ENCODE data around the gene PLLP.

DNA sequence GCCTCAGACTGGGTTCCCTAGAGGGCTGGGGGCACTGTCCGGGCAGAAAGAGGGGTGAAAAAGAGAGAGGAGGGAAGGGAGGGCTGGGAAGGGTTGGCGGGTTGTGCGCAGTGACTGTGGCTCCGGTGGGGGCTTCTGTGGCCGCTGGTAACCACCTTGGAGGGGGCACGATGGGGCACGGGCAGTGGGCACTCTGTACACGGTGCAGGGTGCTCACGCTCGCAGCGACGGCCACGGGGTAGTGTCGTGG lies 588 bp downstream of the PLLP start:
- TF ChIP-seq, protein P1, sequence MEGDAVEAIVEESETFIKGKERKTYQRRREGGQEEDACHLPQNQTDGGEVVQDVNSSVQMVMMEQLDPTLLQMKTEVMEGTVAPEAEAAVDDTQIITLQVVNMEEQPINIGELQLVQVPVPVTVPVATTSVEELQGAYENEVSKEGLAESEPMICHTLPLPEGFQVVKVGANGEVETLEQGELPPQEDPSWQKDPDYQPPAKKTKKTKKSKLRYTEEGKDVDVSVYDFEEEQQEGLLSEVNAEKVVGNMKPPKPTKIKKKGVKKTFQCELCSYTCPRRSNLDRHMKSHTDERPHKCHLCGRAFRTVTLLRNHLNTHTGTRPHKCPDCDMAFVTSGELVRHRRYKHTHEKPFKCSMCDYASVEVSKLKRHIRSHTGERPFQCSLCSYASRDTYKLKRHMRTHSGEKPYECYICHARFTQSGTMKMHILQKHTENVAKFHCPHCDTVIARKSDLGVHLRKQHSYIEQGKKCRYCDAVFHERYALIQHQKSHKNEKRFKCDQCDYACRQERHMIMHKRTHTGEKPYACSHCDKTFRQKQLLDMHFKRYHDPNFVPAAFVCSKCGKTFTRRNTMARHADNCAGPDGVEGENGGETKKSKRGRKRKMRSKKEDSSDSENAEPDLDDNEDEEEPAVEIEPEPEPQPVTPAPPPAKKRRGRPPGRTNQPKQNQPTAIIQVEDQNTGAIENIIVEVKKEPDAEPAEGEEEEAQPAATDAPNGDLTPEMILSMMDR (conservative IDR thresholded peaks at IDR 0.05) = no peak
- no peak for TF ChIP-seq ZFX (IDR thresholded peaks at IDR 0.05)

Data from C4-2B (cell line).